Neutrophil (primary cell): ENCODE results near the gene NACC1.

Source experiments
- H3K27ac ChIP-seq: fragments of 200-600 bp; sonication (generic); 2 replicates; pipeline ENCODE4 v1.5.1; 2016; ENCODE audit warnings: mild to moderate bottlenecking, moderate library complexity
- H3K27me3 ChIP-seq: fragments of 200-600 bp; sonication (generic); 2 replicates; pipeline ENCODE4 v1.6.0; 2016; ENCODE audit warnings: mild to moderate bottlenecking
- H3K36me3 ChIP-seq: fragments of 200-600 bp; sonication (generic); 2 replicates; pipeline ENCODE4 v1.5.1; 2017
- H3K4me1 ChIP-seq, 2 experiments: fragments of 200-600 bp in 1 of 2; sonication (generic) in 1 of 2; 1 replicate in 1 of 2; 2 replicates in 1 of 2; pipeline versions ENCODE4 v1.5.1 to v1.6.1; 2013 to 2016; ENCODE audit warnings: low read depth in 1 of 2, low read length in 1 of 2, mild to moderate bottlenecking in 1 of 2, moderate library complexity in 1 of 2; ENCODE audit not compliant: control insufficient read depth in 1 of 2, insufficient read depth in 1 of 2
- H3K4me3 ChIP-seq, 2 experiments: fragments of 200-600 bp in 1 of 2; sonication (generic) in 1 of 2; 1 replicate in 1 of 2; 2 replicates in 1 of 2; pipeline ENCODE4 v1.5.1; 2013 to 2016; ENCODE audit warnings: low read depth in 1 of 2, low read length in 1 of 2, mild to moderate bottlenecking in 1 of 2, moderate library complexity in 1 of 2
- H3K9me3 ChIP-seq: fragments of 200-600 bp; sonication (generic); 2 replicates; pipeline ENCODE4 v1.5.1; 2016
- CTCF ChIP-seq: fragments of 200-600 bp; sonication (generic); IDR thresholded peaks from 2 replicates; pipeline ENCODE4 v1.5.1; 2016; ENCODE audit warnings: antibody characterized with exemption

Gene NACC1

GRCh38 chr19:13134626-13135025, 16.6 kb downstream of the NACC1 start:
- Histone ChIP-seq H3K9me3 (no peaks in the 10 kb centered on the region), H3K4me1 (peaks cover 10 to 13% of the 10 kb centered on the region in 2 experiments), H3K27ac (no peak overlapping the region), H3K36me3 (peaks cover 45% of the 10 kb centered on the region), H3K27me3 (no peaks in the 10 kb centered on the region), H3K4me3 (no peak overlapping the region)
- TF ChIP-seq CTCF: no peak

DNA sequence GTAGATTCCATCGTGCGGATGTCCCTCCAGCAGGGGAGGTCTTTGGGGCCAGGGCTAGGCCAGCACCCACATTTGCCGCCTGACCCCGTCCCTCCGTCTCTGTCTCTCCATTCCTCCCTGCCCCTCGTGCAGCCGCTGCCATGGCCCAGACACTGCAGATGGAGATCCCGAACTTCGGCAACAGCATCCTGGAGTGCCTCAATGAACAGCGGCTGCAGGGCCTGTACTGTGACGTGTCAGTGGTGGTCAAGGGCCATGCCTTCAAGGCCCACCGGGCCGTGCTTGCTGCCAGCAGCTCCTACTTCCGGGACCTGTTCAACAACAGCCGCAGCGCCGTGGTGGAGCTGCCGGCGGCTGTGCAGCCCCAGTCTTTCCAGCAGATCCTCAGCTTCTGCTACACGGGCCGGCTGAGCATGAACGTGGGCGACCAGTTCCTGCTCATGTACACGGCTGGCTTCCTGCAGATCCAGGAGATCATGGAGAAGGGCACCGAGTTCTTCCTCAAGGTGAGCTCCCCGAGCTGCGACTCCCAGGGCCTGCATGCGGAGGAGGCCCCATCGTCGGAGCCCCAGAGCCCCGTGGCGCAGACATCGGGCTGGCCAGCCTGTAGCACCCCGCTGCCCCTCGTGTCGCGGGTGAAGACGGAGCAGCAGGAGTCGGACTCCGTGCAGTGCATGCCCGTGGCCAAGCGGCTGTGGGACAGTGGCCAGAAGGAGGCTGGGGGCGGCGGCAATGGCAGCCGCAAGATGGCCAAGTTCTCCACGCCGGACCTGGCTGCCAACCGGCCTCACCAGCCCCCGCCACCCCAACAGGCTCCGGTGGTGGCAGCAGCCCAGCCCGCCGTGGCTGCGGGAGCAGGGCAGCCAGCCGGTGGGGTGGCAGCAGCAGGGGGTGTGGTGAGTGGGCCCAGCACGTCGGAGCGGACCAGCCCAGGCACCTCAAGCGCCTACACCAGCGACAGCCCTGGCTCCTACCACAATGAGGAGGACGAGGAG, 17.3 kb downstream of the NACC1 start:
- TF ChIP-seq CTCF: no peak
- H3K4me1 ChIP-seq: peaks cover 14 to 20% of the 10 kb centered on the region in 2 experiments
- no peaks in the 10 kb centered on the region for H3K9me3 ChIP-seq
- no peaks in the 10 kb centered on the region for H3K27me3 ChIP-seq
- H3K27ac ChIP-seq: no peak overlapping the region
- no peak overlapping the region for H3K4me3 ChIP-seq
- H3K36me3 ChIP-seq: peaks cover 52% of the 10 kb centered on the region

DNA sequence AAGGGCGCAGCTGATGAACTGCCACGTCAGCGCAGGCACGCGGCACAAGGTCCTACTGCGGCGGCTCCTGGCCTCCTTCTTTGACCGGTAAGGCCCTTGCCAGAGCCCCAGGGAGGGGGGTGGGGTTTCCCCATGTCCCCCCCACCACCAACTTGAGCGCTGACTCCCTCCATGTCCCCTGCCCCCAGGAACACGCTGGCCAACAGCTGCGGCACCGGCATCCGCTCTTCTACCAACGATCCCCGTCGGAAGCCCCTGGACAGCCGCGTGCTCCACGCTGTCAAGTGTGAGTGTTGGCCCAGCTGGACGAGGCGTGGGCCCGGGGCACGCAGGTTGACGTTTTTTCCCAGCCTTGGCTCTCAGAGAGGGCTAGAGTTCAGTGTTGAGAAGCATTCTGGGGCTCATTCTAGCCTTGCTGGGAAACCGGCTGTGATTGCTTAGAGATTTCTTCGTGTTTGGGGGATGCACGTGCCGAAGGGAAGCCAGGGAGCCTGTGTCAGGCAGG, 19.3 kb downstream of the NACC1 start:
- H3K27ac ChIP-seq: peak overlapping the region; percentile 72
- TF ChIP-seq CTCF: no peak
- H3K4me3 ChIP-seq: no peak overlapping the region
- H3K9me3 ChIP-seq: no peaks in the 10 kb centered on the region
- peaks cover 14 to 20% of the 10 kb centered on the region in 2 experiments for H3K4me1 ChIP-seq
- no peaks in the 10 kb centered on the region for H3K27me3 ChIP-seq
- peaks cover 70% of the 10 kb centered on the region for H3K36me3 ChIP-seq

GRCh38 chr19:13138171-13138915, 20.3 kb downstream of the NACC1 start:
- H3K4me3 ChIP-seq: no peak overlapping the region
- H3K27me3 ChIP-seq: no peaks in the 10 kb centered on the region
- TF ChIP-seq CTCF: no peak
- peaks cover 80% of the 10 kb centered on the region for H3K36me3 ChIP-seq
- no peaks in the 10 kb centered on the region for H3K9me3 ChIP-seq
- peaks cover 14 to 20% of the 10 kb centered on the region in 2 experiments for H3K4me1 ChIP-seq
- peak overlapping the region; percentile 72 for H3K27ac ChIP-seq

- Histone ChIP-seq H3K4me3 (no peak overlapping the region), H3K4me1 (peaks cover 14 to 20% of the 10 kb centered on the region in 2 experiments), H3K36me3 (peaks cover 85% of the 10 kb centered on the region), H3K9me3 (no peaks in the 10 kb centered on the region), H3K27me3 (no peaks in the 10 kb centered on the region), H3K27ac (peak overlapping the region; percentile 72)
- no peak for TF ChIP-seq CTCF
Observed at GRCh38 chr19:13138916-13139198, 20.8 kb downstream of the NACC1 start.
